Muscle layer of colon (tissue), 2 donors: ENCODE measurements around the gene DNAJC12.
"Not testable (repeated sequence)": the region's sequence is repeated elsewhere in the genome, so short reads cannot be mapped to it uniquely, and the experiment has no call there.

Experiments used
- H3K27ac ChIP-seq: one replicate; pipeline ENCODE4 v1.7.0; 2013; ENCODE audit warnings: low read depth, mild to moderate bottlenecking, low read length, moderate library complexity
- H3K27me3 ChIP-seq, 2 donors: one replicate each; pipeline ENCODE4 v1.7.0; 2013; ENCODE audit warnings: low read length in 2 of 2, mild to moderate bottlenecking in 2 of 2; ENCODE audit not compliant: insufficient read depth in 2 of 2, control insufficient read depth in 1 of 2
- H3K36me3 ChIP-seq: one replicate; pipeline ENCODE4 v1.7.0; 2013; ENCODE audit warnings: mild to moderate bottlenecking, low read length; ENCODE audit not compliant: insufficient read depth
- H3K4me1 ChIP-seq: one replicate; pipeline ENCODE4 v1.7.0; 2013; ENCODE audit warnings: mild to moderate bottlenecking, low read length; ENCODE audit not compliant: insufficient read depth
- H3K4me3 ChIP-seq, 2 donors: one replicate each; pipeline ENCODE4 v1.7.0; 2013; ENCODE audit warnings: low read length in 2 of 2, low read depth in 1 of 2, mild to moderate bottlenecking in 1 of 2, moderate library complexity in 1 of 2
- H3K9ac ChIP-seq: one replicate; pipeline ENCODE4 v1.7.0; 2013; ENCODE audit warnings: low read length
- H3K9me3 ChIP-seq: one replicate; pipeline ENCODE4 v1.7.0; 2013; ENCODE audit warnings: mild to moderate bottlenecking, low read length
- donor health status: abdominal sarcoma.
- donor health status: Adenocarcinoma of cecum.

The DNAJC12 gene

DNA sequence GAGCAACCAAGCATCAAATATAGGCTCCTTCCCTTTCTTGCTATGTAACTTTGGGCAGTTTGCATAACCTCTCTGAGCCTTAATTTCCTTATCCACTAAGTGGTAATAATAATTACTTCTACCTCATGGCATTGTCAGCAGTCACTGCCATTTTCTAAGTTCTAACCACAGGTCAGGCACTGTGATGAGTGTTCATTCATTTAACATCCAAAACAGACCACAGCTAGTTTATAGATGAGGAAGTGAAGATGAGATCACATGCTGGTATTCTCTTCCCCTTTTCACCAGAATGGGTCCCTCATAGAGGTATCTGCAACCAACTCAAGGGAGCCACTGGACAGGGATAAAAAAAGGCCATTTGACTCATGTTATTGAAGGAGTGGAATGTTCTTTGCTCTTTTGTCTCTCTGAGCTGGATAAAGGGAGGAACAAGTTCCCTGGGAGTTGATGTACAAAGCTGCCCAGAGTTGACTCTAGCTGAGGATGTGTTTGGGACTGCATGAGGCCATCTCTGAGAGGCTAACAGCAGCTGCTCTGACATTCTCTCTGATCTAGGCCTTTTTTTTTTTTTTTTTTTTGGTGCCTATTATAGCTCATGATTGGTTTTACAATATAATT, 65.0 kb downstream of the DNAJC12 start:
- H3K36me3 ChIP-seq, result no peaks in the 10 kb centered on the region
- H3K4me1 ChIP-seq, result no peaks in the 10 kb centered on the region
- H3K4me3 ChIP-seq, result no peak overlapping the region
- H3K27me3 ChIP-seq, result no peaks in the 10 kb centered on the region
- H3K9ac ChIP-seq, result no peak overlapping the region
- H3K27ac ChIP-seq, result no peak overlapping the region
- no peaks in the 10 kb centered on the region for H3K9me3 ChIP-seq

DNA sequence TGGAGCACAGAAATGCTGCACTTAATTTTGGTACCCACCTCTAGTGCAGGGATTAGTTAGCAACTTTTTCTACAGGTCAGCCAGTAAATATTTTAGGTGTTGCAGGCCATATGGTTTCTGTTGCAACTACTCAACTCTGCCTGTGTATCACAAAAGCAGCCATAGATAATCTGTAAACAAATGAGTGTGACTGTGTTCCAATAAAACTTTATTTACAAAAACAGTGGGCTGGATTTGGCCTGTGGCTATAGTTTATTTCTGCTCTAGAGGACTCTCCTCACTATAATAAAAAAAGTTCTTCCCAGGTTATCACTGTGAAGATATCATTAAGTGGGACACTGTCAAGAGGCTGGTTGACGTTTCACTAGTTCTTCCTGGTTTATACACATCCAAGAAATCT, 65.8 kb downstream of the DNAJC12 start:
- no peak overlapping the region for H3K4me3 ChIP-seq

GRCh38 chr10:67771200-67771599, 66.8 kb downstream of the DNAJC12 start:
- Histone ChIP-seq H3K27ac (no peak overlapping the region), H3K4me1 (no peaks in the 10 kb centered on the region), H3K36me3 (no peaks in the 10 kb centered on the region), H3K9me3 (no peaks in the 10 kb centered on the region), H3K27me3 (no peaks in the 10 kb centered on the region), H3K9ac (no peak overlapping the region), H3K4me3 (no peak overlapping the region)

More for the DNA sequence above, 65.8 kb downstream of the DNAJC12 start:
- Histone ChIP-seq H3K4me1 (no peaks in the 10 kb centered on the region), H3K27ac (no peak overlapping the region), H3K27me3 (no peaks in the 10 kb centered on the region), H3K9me3 (no peaks in the 10 kb centered on the region), H3K36me3 (no peaks in the 10 kb centered on the region), H3K9ac (no peak overlapping the region)

DNA sequence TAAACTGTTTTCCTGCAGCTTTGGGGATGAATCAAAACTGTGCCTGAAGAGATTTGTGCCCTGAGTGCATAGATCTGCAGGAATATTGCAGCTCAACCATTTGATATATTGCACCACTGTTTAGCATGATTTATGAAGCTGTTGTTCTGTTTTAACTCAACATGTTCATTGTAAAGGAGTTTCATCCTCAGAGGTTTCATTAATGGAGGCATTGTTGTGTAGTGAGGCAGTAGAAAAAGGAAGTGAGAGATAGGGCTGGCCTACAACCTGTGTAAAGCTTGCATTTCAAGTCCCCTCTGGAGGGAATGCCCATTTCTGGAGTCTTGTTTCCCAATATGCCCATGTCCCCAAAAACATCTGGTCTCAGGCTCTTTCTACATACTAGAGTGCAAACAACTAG, 67.5 kb downstream of the DNAJC12 start:
- Histone ChIP-seq H3K4me3 (no peak overlapping the region), H3K9me3 (no peaks in the 10 kb centered on the region), H3K9ac (no peak overlapping the region), H3K27ac (no peak overlapping the region), H3K4me1 (no peaks in the 10 kb centered on the region), H3K27me3 (no peaks in the 10 kb centered on the region), H3K36me3 (no peaks in the 10 kb centered on the region)

- Histone ChIP-seq H3K36me3 (no peaks in the 10 kb centered on the region), H3K4me3 (no peak overlapping the region), H3K9me3 (no peaks in the 10 kb centered on the region), H3K9ac (no peak overlapping the region), H3K27me3 (no peaks in the 10 kb centered on the region), H3K4me1 (no peaks in the 10 kb centered on the region), H3K27ac (no peak overlapping the region)
These were observed 70.7 kb downstream of the DNAJC12 start for GRCh38 chr10:67767244-67767643.

DNA sequence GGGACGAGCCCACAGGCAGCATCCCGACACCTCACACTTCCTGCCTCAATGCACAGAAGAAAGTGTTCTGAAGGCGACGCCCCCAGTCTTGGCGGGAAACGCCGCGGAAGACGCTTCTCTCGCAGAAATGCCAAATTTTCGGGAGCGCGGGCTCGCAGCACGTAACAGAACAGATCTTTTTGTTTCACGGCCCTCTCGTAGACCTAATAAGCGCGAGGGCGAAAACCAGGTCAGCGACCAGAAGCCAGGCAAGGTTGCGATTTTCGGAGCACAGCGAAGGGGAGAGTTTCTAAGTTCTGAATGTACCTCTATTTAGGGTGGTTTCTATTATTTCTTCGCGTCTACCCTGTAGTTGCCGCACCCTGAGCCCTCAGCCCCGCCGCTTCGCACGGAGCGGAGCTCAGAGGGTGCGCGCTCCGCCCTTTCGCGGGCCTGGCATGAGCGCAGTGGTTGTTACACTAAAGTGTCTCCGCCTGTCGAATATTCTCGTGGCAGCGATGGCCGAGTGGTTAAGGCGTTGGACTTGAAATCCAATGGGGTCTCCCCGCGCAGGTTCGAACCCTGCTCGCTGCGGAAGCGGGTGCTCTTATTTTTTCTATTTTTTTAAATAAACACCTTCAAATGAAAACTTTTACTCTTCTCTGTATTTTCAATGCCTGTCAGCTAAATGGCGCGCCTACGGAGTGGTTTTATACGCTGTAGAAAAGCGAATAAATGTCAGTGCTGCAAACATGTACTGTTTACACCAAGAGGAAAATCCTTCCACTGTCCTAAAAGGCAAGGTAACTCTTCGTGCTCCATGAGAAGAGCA, 73.8 kb downstream of the DNAJC12 start:
- H3K36me3 ChIP-seq, result no peaks in the 10 kb centered on the region
- H3K27me3 ChIP-seq, result no peaks in the 10 kb centered on the region
- peak overlapping the region; percentile 83 for H3K9ac ChIP-seq
- no peaks in the 10 kb centered on the region for H3K9me3 ChIP-seq
- no peaks in the 10 kb centered on the region for H3K4me1 ChIP-seq
- peak overlapping the region; percentile 94 for H3K27ac ChIP-seq
- peak overlapping the region; percentile 96 to 100 for H3K4me3 ChIP-seq

DNA sequence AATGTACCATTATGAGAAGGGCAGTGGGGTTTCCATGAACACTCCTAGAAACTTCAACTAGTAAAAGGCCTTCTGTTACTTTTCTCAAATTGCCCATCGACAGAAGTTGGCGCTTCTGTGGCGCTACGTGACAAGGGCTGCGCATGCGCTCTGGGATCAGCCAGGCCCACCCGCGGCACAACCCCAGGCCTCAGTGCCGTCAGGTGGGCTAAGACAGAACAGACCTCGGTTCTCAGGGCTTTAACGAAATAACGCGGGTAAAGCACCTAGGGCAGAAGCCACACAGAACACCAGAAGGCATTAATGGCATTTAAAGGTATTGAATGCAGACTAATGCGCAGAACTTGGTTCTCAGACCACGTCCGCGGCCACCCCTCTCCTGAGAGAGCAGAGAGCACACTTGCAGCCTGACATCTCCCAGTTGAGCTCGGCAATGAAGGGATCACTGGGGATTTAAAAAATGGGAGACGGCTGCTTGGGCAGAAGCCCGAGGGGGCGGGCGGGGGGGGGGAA, 74.4 kb downstream of the DNAJC12 start:
- H3K27me3 ChIP-seq, result no peaks in the 10 kb centered on the region
- peak overlapping the region; percentile 94 for H3K27ac ChIP-seq
- no peaks in the 10 kb centered on the region for H3K4me1 ChIP-seq
- no peaks in the 10 kb centered on the region for H3K36me3 ChIP-seq
- H3K4me3 ChIP-seq, result peak overlapping the region; percentile 96 to 100
- H3K9me3 ChIP-seq, result no peaks in the 10 kb centered on the region
- peak overlapping the region; percentile 83 for H3K9ac ChIP-seq

DNA sequence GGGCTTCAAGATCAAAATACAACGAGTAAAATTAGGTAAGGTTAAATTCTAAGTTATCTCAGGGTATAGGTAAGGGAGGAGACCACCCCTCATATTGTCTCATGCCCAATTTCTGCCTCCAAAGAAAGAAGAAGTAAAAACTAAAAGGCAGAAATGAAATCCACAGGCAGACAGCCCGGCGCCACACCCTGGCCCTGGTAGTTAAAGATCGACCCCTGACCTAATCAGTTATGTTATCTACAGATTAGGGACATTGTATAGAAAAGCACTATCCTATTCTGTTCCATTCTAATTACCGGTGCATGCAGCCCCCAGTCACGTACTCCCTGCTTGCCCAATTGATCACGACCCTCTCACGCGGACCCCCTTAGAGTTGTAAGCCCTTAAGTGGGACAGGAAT, 75.4 kb downstream of the DNAJC12 start:
- not testable (repeated sequence) for H3K9ac ChIP-seq, H3K27me3 ChIP-seq, H3K4me3 ChIP-seq, H3K27ac ChIP-seq, H3K9me3 ChIP-seq, H3K4me1 ChIP-seq, H3K36me3 ChIP-seq

DNA sequence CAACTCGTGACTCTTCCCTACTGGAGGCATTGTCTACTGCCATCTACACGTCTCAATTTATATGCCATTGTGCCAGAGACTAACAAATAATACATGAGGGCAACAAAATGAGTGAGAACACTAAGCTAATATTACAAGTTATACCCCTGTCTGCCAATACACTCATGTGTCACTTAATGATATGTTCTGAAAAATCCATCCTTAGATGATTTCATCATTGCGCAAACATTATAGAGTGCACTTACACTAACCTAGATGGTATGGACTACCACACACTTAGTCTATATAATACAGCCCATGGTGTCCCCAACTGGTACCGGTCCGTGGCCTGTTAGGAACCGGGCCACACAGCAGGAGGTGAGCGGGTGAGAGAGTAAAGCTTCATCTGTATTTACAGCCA, 77.7 kb downstream of the DNAJC12 start:
- no peaks in the 10 kb centered on the region for H3K27me3 ChIP-seq
- no peaks in the 10 kb centered on the region for H3K36me3 ChIP-seq
- no peak overlapping the region for H3K27ac ChIP-seq
- H3K9ac ChIP-seq, result no peak overlapping the region
- no peaks in the 10 kb centered on the region for H3K9me3 ChIP-seq
- H3K4me3 ChIP-seq, result no peak overlapping the region
- no peaks in the 10 kb centered on the region for H3K4me1 ChIP-seq
